Osteoblast (primary cell): Measurements from ENCODE around the gene IKZF3. TPM values are rescaled to one million over a fixed set of nuclear protein-coding genes. Genes with fewer than 3 reads are reported as not detected.
A peak's percentile ranks its signal among the peaks of the same experiment; 100 is the strongest.

Source experiments
- DNase-seq: peaks from one replicate; pipeline ENCODE4 v3.0.0; 2011; ENCODE audit warnings: low spot score, mixed read lengths; ENCODE audit not compliant: insufficient read length; ENCODE audit errors: missing footprints
- H2AFZ ChIP-seq: 2 replicates; pipeline ENCODE4 v1.6.0; 2011; ENCODE audit warnings: mild to moderate bottlenecking, low read length
- H3K27ac ChIP-seq: 2 replicates; pipeline ENCODE4 v1.5.1; 2011; ENCODE audit warnings: mild to moderate bottlenecking, low read depth, low read length, moderate library complexity
- H3K27me3 ChIP-seq: 2 replicates; pipeline ENCODE4 v1.6.0; 2012; ENCODE audit warnings: mild to moderate bottlenecking, control low read depth, inconsistent platforms, low read length, moderate library complexity; ENCODE audit not compliant: insufficient read depth
- H3K36me3 ChIP-seq: 2 replicates; pipeline ENCODE4 v1.5.1; 2011; ENCODE audit warnings: mild to moderate bottlenecking, low read length, control low read depth, moderate library complexity; ENCODE audit not compliant: insufficient read depth
- H3K4me1 ChIP-seq: 2 replicates; pipeline ENCODE4 v1.5.1; 2011; ENCODE audit warnings: mild to moderate bottlenecking, low read length, control low read depth, moderate library complexity; ENCODE audit not compliant: insufficient read depth
- H3K4me2 ChIP-seq: 2 replicates; pipeline ENCODE4 v1.6.0; 2011; ENCODE audit warnings: mild to moderate bottlenecking, low read length; ENCODE audit not compliant: insufficient read depth
- H3K4me3 ChIP-seq: fragments of 200-600 bp; sonication (generic); 3 replicates; pipeline ENCODE4 v1.5.1; 2012; ENCODE audit warnings: mild to moderate bottlenecking, low read length, inconsistent platforms; ENCODE audit not compliant: insufficient read depth
- H3K79me2 ChIP-seq: 2 replicates; pipeline ENCODE4 v1.6.0; 2012; ENCODE audit warnings: mild to moderate bottlenecking, low read length, control low read depth, inconsistent platforms; ENCODE audit not compliant: insufficient read depth
- H3K9me3 ChIP-seq: 2 replicates; pipeline ENCODE4 v1.5.1; 2011; ENCODE audit warnings: low read depth, low read length, control low read depth
- H4K20me1 ChIP-seq: 2 replicates; pipeline ENCODE4 v1.6.0; 2012; ENCODE audit warnings: mild to moderate bottlenecking, low read length, control low read depth; ENCODE audit not compliant: insufficient read depth
- CTCF ChIP-seq: IDR thresholded peaks from 2 replicates; pipeline ENCODE4 v1.5.1; 2011; ENCODE audit warnings: mild to moderate bottlenecking, low read depth, low read length, moderate library complexity; ENCODE audit errors: extremely low read depth
- total RNA-seq: library from RNA; depleted of rRNA; stranded (reverse); fragments of >200 nt; gene quantifications from 2 replicates; pipeline ENCODE4 v1.2.3, GENCODE V29; 2012

IKZF3 gene
- total RNA-seq, 1 donor, result not detected

- peak; percentile 47 for DNase-seq
- H3K27me3 ChIP-seq, result peaks cover 3% of the 10 kb centered on the region
- TF ChIP-seq CTCF, result no peak
- no peaks in the 10 kb centered on the region for H4K20me1 ChIP-seq
- no peak overlapping the region for H3K4me2 ChIP-seq
- no peak overlapping the region for H2AFZ ChIP-seq
- H3K36me3 ChIP-seq, result no peaks in the 10 kb centered on the region
- H3K4me1 ChIP-seq, result peaks cover 5% of the 10 kb centered on the region
- no peaks in the 10 kb centered on the region for H3K9me3 ChIP-seq
- H3K27ac ChIP-seq, result no peak overlapping the region
- H3K4me3 ChIP-seq, result no peak overlapping the region
- H3K79me2 ChIP-seq, result no peaks in the 10 kb centered on the region
Observed at GRCh38 chr17:39745335-39746144, 118.6 kb downstream of the IKZF3 start.

GRCh38 chr17:39744836-39745215 is 119.3 kb downstream of the IKZF3 start:
- no peaks in the 10 kb centered on the region for H4K20me1 ChIP-seq
- no peak overlapping the region for H2AFZ ChIP-seq
- no peak for TF ChIP-seq CTCF
- no peak overlapping the region for H3K4me2 ChIP-seq
- peak; percentile 58 for DNase-seq
- no peaks in the 10 kb centered on the region for H3K79me2 ChIP-seq
- H3K27me3 ChIP-seq, result peaks cover 3% of the 10 kb centered on the region
- H3K4me1 ChIP-seq, result peaks cover 11% of the 10 kb centered on the region
- no peaks in the 10 kb centered on the region for H3K36me3 ChIP-seq
- no peaks in the 10 kb centered on the region for H3K9me3 ChIP-seq
- no peak overlapping the region for H3K27ac ChIP-seq
- H3K4me3 ChIP-seq, result no peak overlapping the region

GRCh38 chr17:39744075-39744835 is 119.9 kb downstream of the IKZF3 start:
- Histone ChIP-seq H2AFZ (no peak overlapping the region), H3K27me3 (peaks cover 3% of the 10 kb centered on the region), H3K79me2 (no peaks in the 10 kb centered on the region), H3K36me3 (no peaks in the 10 kb centered on the region), H3K4me2 (no peak overlapping the region), H3K4me3 (no peak overlapping the region), H3K9me3 (no peaks in the 10 kb centered on the region), H3K4me1 (peaks cover 17% of the 10 kb centered on the region), H3K27ac (no peak overlapping the region), H4K20me1 (no peaks in the 10 kb centered on the region)
- TF ChIP-seq CTCF, result no peak
- DNase-seq, result peak; percentile 49

- H3K36me3 ChIP-seq, result no peaks in the 10 kb centered on the region
- H3K9me3 ChIP-seq, result no peaks in the 10 kb centered on the region
- no peak overlapping the region for H2AFZ ChIP-seq
- peak; percentile 69 for DNase-seq
- H3K27me3 ChIP-seq, result peaks cover 7% of the 10 kb centered on the region
- no peaks in the 10 kb centered on the region for H4K20me1 ChIP-seq
- H3K4me2 ChIP-seq, result no peak overlapping the region
- peaks cover 19% of the 10 kb centered on the region for H3K4me1 ChIP-seq
- TF ChIP-seq CTCF, result no peak
- no peak overlapping the region for H3K27ac ChIP-seq
- H3K4me3 ChIP-seq, result no peak overlapping the region
- H3K79me2 ChIP-seq, result no peaks in the 10 kb centered on the region
Observed at GRCh38 chr17:39742856-39743436, 121.2 kb downstream of the IKZF3 start.
